ENCODE data around the gene ZNF594.

DNA sequence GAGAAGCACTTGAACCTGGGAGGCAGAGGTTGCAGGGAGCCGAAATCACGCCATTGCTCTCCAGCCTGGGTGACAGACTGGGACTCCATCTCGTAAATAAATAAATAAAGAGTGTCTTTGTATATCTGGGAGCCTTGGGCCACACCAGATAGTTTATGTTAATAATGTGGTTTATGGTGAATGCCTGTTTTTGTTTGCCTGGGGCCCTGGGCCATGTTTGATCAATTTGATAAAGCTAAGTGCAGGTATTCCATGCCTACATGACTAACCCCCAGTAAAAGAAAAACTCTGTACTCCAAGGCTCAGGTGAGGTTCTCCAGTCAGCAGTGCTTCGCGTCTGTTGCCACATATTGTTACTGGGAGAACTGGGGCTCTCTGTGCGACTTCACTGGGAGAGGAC is 27.9 kb upstream of the ZNF594 start:
- TF ChIP-seq, protein P1, sequence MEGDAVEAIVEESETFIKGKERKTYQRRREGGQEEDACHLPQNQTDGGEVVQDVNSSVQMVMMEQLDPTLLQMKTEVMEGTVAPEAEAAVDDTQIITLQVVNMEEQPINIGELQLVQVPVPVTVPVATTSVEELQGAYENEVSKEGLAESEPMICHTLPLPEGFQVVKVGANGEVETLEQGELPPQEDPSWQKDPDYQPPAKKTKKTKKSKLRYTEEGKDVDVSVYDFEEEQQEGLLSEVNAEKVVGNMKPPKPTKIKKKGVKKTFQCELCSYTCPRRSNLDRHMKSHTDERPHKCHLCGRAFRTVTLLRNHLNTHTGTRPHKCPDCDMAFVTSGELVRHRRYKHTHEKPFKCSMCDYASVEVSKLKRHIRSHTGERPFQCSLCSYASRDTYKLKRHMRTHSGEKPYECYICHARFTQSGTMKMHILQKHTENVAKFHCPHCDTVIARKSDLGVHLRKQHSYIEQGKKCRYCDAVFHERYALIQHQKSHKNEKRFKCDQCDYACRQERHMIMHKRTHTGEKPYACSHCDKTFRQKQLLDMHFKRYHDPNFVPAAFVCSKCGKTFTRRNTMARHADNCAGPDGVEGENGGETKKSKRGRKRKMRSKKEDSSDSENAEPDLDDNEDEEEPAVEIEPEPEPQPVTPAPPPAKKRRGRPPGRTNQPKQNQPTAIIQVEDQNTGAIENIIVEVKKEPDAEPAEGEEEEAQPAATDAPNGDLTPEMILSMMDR (IDR thresholded peaks at IDR 0.05; ENCODE audit: extremely low read depth in 1 of 2, insufficient read depth in 1 of 2, low read depth in 1 of 2, low read length in 2 of 2), result no peak
- TF ChIP-seq EZH2 (IDR thresholded peaks at IDR 0.05; ENCODE audit: borderline replicate concordance, low read depth, low read length, severe bottlenecking) (no peak), POLR2A (IDR thresholded peaks at IDR 0.05; ENCODE audit: low read depth, low read length) (no peak), POLR2AphosphoS5 (IDR thresholded peaks at IDR 0.05; ENCODE audit: insufficient read depth, low read depth, low read length) (no peak)
- TF ChIP-seq, protein P2, sequence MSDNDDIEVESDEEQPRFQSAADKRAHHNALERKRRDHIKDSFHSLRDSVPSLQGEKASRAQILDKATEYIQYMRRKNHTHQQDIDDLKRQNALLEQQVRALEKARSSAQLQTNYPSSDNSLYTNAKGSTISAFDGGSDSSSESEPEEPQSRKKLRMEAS (IDR thresholded peaks at IDR 0.05; ENCODE audit: insufficient read depth, insufficient read length), result no peak

Data from endothelial cell of umbilical vein (primary cell).